GM21447 (cell line): ENCODE measurements around the gene SLC35D1.
"Not testable (repeated sequence)": the region's sequence is repeated elsewhere in the genome, so short reads cannot be mapped to it uniquely, and the experiment has no call there.

Source experiments
- ATAC-seq: cut with Tn5 transposase; IDR thresholded peaks from one replicate; pipeline ENCODE4 v1.9.1; 2021; ENCODE audit not compliant: unreplicated experiment

SLC35D1 gene

GRCh38 chr1:67053785-67054772 is at the start of gene SLC35D1:
SLC35D1 (minus strand) TSS chr1:67054148; CDS start chr1:67054013, 135 bp downstream.
- peak; percentile 75 for ATAC-seq

- ATAC-seq: no peak
Measured at GRCh38 chr1:67103548-67103947, 49.6 kb upstream of the SLC35D1 start.

GRCh38 chr1:67100833-67101232 is 46.9 kb upstream of the SLC35D1 start:
- ATAC-seq: no peak

GRCh38 chr1:67097305-67097704 is 43.4 kb upstream of the SLC35D1 start:
- ATAC-seq: no peak

- ATAC-seq: no peak
Measured at GRCh38 chr1:67094191-67094590, 40.2 kb upstream of the SLC35D1 start.

- no peak for ATAC-seq
Measured at GRCh38 chr1:67089685-67090208, 35.8 kb upstream of the SLC35D1 start.

- ATAC-seq: no peak
Measured at GRCh38 chr1:67088440-67088839, 34.5 kb upstream of the SLC35D1 start.

GRCh38 chr1:67085326-67085725 is 31.4 kb upstream of the SLC35D1 start:
- ATAC-seq: no peak

GRCh38 chr1:67084765-67085318 is 30.9 kb upstream of the SLC35D1 start:
- ATAC-seq: no peak

- ATAC-seq: no peak
Measured at GRCh38 chr1:67078291-67078690, 24.3 kb upstream of the SLC35D1 start.

- no peak for ATAC-seq
Measured at GRCh38 chr1:67077593-67077992, 23.6 kb upstream of the SLC35D1 start.

- no peak for ATAC-seq
Measured at GRCh38 chr1:67072749-67073148, 18.8 kb upstream of the SLC35D1 start.

GRCh38 chr1:67067655-67068054 is 13.7 kb upstream of the SLC35D1 start:
- ATAC-seq: not testable (repeated sequence)

- ATAC-seq: no peak
Measured at GRCh38 chr1:67062412-67062811, 8.5 kb upstream of the SLC35D1 start.

- ATAC-seq: no peak
Measured at GRCh38 chr1:67061266-67061665, 7.3 kb upstream of the SLC35D1 start.

- ATAC-seq: no peak
Measured at GRCh38 chr1:67060811-67061218, 6.9 kb upstream of the SLC35D1 start.

- ATAC-seq: no peak
Measured at GRCh38 chr1:67059346-67059745, 5.4 kb upstream of the SLC35D1 start.

GRCh38 chr1:67058761-67059160 is 4.8 kb upstream of the SLC35D1 start:
- ATAC-seq: no peak

- no peak for ATAC-seq
Measured at GRCh38 chr1:67058242-67058641, 4.3 kb upstream of the SLC35D1 start.

GRCh38 chr1:67053535-67053784 is 488 bp downstream of the SLC35D1 start:
- peak; percentile 36 for ATAC-seq

GRCh38 chr1:67052741-67053534 is 1.0 kb downstream of the SLC35D1 start:
- peak; percentile 24 for ATAC-seq
